NCI-H2227 (cell line): ENCODE results near the gene CTSE.

ENCODE experiments used
- DNase-seq: peaks from one replicate; lab custom pipeline; 2025; ENCODE audit not compliant: unreplicated experiment; lab: John Stamatoyannopoulos, UW

CTSE gene

GRCh38 chr1:205994346-205994745 is 29.3 kb downstream of the CTSE start:
- no peak for DNase-seq

- no peak for DNase-seq
Measured at GRCh38 chr1:205993068-205993467, 30.6 kb downstream of the CTSE start.

- no peak for DNase-seq
Measured at GRCh38 chr1:205992218-205992882, 31.3 kb downstream of the CTSE start.

GRCh38 chr1:205991237-205991636 is 32.5 kb downstream of the CTSE start:
- no peak for DNase-seq

GRCh38 chr1:205990226-205990625 is 33.5 kb downstream of the CTSE start:
- DNase-seq: no peak

- no peak for DNase-seq
Measured at GRCh38 chr1:205989786-205990185, 33.9 kb downstream of the CTSE start.

GRCh38 chr1:205988585-205988995 is 35.1 kb downstream of the CTSE start:
- DNase-seq: no peak

GRCh38 chr1:205986861-205987260 is 36.8 kb downstream of the CTSE start:
- no peak for DNase-seq

GRCh38 chr1:205986292-205986691 is 37.4 kb downstream of the CTSE start:
- no peak for DNase-seq

GRCh38 chr1:205985330-205986005 is 38.2 kb downstream of the CTSE start:
- DNase-seq: no peak

- peak; percentile 48 for DNase-seq
Measured at GRCh38 chr1:205983925-205984725, 39.6 kb downstream of the CTSE start.

- DNase-seq: no peak
Measured at GRCh38 chr1:205981257-205981656, 42.4 kb downstream of the CTSE start.

- DNase-seq: peak; percentile 15
Measured at GRCh38 chr1:205980237-205980870, 43.3 kb downstream of the CTSE start.

- no peak for DNase-seq
Measured at GRCh38 chr1:205979301-205979700, 44.4 kb downstream of the CTSE start.

- DNase-seq: no peak
Measured at GRCh38 chr1:205978676-205979075, 45.0 kb downstream of the CTSE start.

GRCh38 chr1:205977402-205978014 is 46.2 kb downstream of the CTSE start:
- peak; percentile 86 for DNase-seq

GRCh38 chr1:205976708-205977401 is 46.8 kb downstream of the CTSE start:
- peak; percentile 47 for DNase-seq

- no peak for DNase-seq
Measured at GRCh38 chr1:205976036-205976435, 47.7 kb downstream of the CTSE start.

- DNase-seq: no peak
Measured at GRCh38 chr1:205975387-205975998, 48.2 kb downstream of the CTSE start.

GRCh38 chr1:205974712-205975111 is 49.0 kb downstream of the CTSE start:
- DNase-seq: no peak
